GM18508 (cell line): Measurements from ENCODE around the gene LCNL1.

Experiments
- ATAC-seq: cut with Tn5 transposase; IDR thresholded peaks from one replicate; pipeline ENCODE4 v1.9.1; 2021; ENCODE audit warnings: moderate number of reproducible peaks; ENCODE audit not compliant: insufficient read depth, unreplicated experiment

Gene LCNL1

DNA sequence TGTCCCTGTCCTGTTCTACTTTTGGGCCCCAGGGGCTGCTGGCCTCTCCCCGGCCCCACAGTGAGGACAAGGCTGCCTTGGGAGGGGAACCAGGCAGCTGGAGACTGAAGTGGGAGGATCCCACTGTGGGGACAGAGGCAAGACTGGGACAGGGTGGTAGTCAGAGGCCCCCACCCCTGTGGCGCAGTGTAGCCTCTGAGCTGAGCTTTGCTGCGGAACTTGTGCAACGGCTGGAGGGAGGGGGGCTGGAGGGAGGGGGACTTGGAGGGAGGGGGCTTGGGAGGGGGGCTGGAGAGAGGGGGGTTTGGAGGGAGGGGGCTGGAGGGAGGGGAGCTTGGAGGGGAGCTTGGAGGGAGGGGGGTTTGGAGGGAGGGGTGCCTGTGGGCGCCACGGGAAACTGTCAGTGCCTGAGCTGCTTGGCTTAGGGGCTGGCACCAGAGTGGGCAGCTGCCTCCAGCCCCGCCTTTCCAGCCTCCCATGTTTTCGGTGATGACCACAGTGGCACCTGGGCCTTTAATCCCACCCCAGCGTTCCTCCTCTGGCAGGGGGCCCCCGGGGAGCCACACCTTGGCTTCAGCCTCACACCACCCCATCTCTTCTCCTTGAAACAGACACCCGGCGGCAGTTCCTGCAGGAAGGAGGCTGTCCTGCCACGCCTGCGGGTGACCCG lies 51.4 kb downstream of the LCNL1 start:
- no peak for ATAC-seq

GRCh38 chr9:137034709-137035506 lies 52.1 kb downstream of the LCNL1 start:
- no peak for ATAC-seq
